ENCODE data around the gene POLRMT.

DNA sequence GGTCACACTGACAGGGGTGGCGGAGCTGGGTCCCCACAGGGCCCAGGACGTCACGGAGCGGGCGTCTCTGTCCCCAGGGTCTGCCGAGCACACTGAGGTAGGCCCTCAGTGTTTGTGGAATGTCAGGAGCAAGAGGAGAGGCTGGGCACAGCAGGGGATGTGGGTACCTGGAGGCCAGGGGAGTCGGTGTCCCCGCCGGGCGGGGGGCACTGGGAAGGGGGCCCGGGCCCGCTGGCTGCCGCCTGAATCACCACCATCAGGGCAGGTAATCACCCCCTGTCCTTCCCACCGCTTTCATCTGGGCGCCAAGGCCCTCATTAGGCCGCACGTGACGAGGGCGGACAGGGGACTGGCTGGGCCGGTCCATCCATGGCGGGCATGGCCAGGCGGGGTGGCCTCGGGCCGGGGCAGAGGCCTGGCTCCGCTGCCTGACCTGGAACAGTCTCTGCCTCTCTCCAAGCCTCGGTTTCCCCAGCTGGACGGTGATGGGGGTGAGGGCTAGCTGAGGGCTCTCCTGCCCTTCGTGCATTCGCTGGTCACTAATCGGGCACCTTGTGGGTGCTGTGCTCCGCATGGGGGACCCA, 7.4 kb upstream of the POLRMT start:
- TF ChIP-seq CTCF (conservative IDR thresholded peaks at IDR 0.05 in 1 of 2, IDR thresholded peaks at IDR 0.05 in 1 of 2; ENCODE audit: low read depth in 1 of 2, low read length in 2 of 2): no peak
- no peak for TF ChIP-seq EZH2 (IDR thresholded peaks at IDR 0.05; ENCODE audit: low read length, missing control alignments)
